Measurements from ENCODE around the gene RPS19BP1.

- no peak for TF ChIP-seq CTCF (IDR thresholded peaks at IDR 0.05; ENCODE audit: insufficient read depth, low read depth, low read length)
- no peak for TF ChIP-seq EZH2 (IDR thresholded peaks at IDR 0.05; ENCODE audit: insufficient read depth, low read length)
Observed at GRCh38 chr22:39530116-39530515, 2.4 kb downstream of the RPS19BP1 start.

Data from astrocyte (in vitro differentiated cells and primary cell).